Smooth muscle cell (in vitro differentiated cells): ENCODE data around the gene STAB2. TPM values are rescaled to one million over a fixed set of nuclear protein-coding genes. Genes with fewer than 3 reads are reported as not detected.

Source experiments
- DNase-seq: peaks from one replicate; lab custom pipeline; 2025; ENCODE audit not compliant: unreplicated experiment; lab: John Stamatoyannopoulos, UW
- H2AFZ ChIP-seq: fragments of 200-600 bp; sonication (generic); 2 replicates; pipeline ENCODE4 v1.6.0; 2016; ENCODE audit warnings: antibody characterized with exemption, low read depth, mild to moderate bottlenecking
- H3F3A ChIP-seq: fragments of 200-600 bp; sonication (generic); 2 replicates; pipeline ENCODE4 v1.6.0; 2017; ENCODE audit warnings: antibody characterized with exemption, low read depth
- H3K27ac ChIP-seq: fragments of 200-600 bp; sonication (generic); 2 replicates; pipeline ENCODE4 v1.5.1; 2016; ENCODE audit warnings: low read depth, mild to moderate bottlenecking
- H3K27me3 ChIP-seq: fragments of 200-600 bp; sonication (generic); 2 replicates; pipeline ENCODE4 v1.6.1; 2016; ENCODE audit warnings: low read depth, mild to moderate bottlenecking
- H3K36me3 ChIP-seq: fragments of 200-600 bp; sonication (generic); 2 replicates; pipeline ENCODE4 v1.5.1; 2016; ENCODE audit warnings: low read depth
- H3K4me1 ChIP-seq: fragments of 200-600 bp; sonication (generic); 2 replicates; pipeline ENCODE4 v1.5.1; 2016; ENCODE audit warnings: low read depth
- H3K4me2 ChIP-seq: fragments of 200-600 bp; sonication (generic); 2 replicates; pipeline ENCODE4 v1.6.0; 2016; ENCODE audit warnings: mild to moderate bottlenecking
- H3K4me3 ChIP-seq: fragments of 200-600 bp; sonication (generic); 2 replicates; pipeline ENCODE4 v1.5.1; 2016; ENCODE audit warnings: mild to moderate bottlenecking
- H3K79me2 ChIP-seq: fragments of 200-600 bp; sonication (generic); 2 replicates; pipeline ENCODE4 v1.6.0; 2016; ENCODE audit warnings: low read depth, mild to moderate bottlenecking
- H3K9ac ChIP-seq: fragments of 200-600 bp; sonication (generic); 2 replicates; pipeline ENCODE4 v1.6.0; 2016; ENCODE audit warnings: low read depth
- H3K9me3 ChIP-seq: fragments of 200-600 bp; sonication (generic); replicated peaks from 2 replicates; pipeline ENCODE4 v1.5.1; 2016; ENCODE audit warnings: low read depth
- H4K20me1 ChIP-seq: fragments of 200-600 bp; sonication (generic); 2 replicates; pipeline ENCODE4 v1.6.0; 2016; ENCODE audit warnings: low read depth
- CTCF ChIP-seq: fragments of 200-600 bp; sonication (generic); IDR thresholded peaks from 2 replicates; pipeline ENCODE4 v1.5.1; 2017; ENCODE audit warnings: borderline replicate concordance, mild to moderate bottlenecking, antibody characterized with exemption; ENCODE audit not compliant: insufficient read depth, poor library complexity, severe bottlenecking
- WGBS: methylation state at CpG from one replicate; pipeline ENCODE4 v1.1.7; 2016; ENCODE audit warnings: low lambda C conversion rate; 5-methylcytosine and 5-hydroxymethylcytosine counted together
- polyA plus RNA-seq: library from polyadenylated mRNA; unstranded; fragments of >200 nt; fragmentation: Nextera tagmentation; extraction: Ambion mirVana; gene quantifications from 2 replicates; pipeline ENCODE4 v1.2.1, GENCODE V29; 2016
- total RNA-seq: library from RNA; depleted of rRNA; stranded (reverse); fragments of >200 nt; gene quantifications from 2 replicates; pipeline ENCODE4 v1.2.3, GENCODE V29; 2014

The STAB2 gene
- total and polyA plus RNA-seq, 2 experiments from 2014 or later, result not detected

GRCh38 chr12:103599274-103599673, 12.2 kb downstream of the STAB2 start:
- no peak overlapping the region for H2AFZ ChIP-seq
- no peaks in the 10 kb centered on the region for H3K79me2 ChIP-seq
- no peak overlapping the region for H3K4me2 ChIP-seq
- no peak for TF ChIP-seq CTCF
- H3K27me3 ChIP-seq, result peaks cover 54% of the 10 kb centered on the region
- no peak for DNase-seq
- no peaks in the 10 kb centered on the region for H3K36me3 ChIP-seq
- no peak overlapping the region for H3K27ac ChIP-seq
- no peaks in the 10 kb centered on the region for H3F3A ChIP-seq
- H4K20me1 ChIP-seq, result no peaks in the 10 kb centered on the region
- no peak overlapping the region for H3K4me3 ChIP-seq
- no peaks in the 10 kb centered on the region for H3K9me3 ChIP-seq
- no peak overlapping the region for H3K9ac ChIP-seq
- H3K4me1 ChIP-seq, result no peaks in the 10 kb centered on the region

- Histone ChIP-seq H3K4me2 (no peak overlapping the region), H4K20me1 (no peaks in the 10 kb centered on the region), H3K4me1 (no peaks in the 10 kb centered on the region), H3K27ac (no peak overlapping the region), H3F3A (no peaks in the 10 kb centered on the region), H3K79me2 (no peaks in the 10 kb centered on the region), H3K9me3 (no peaks in the 10 kb centered on the region), H3K4me3 (no peak overlapping the region), H3K36me3 (no peaks in the 10 kb centered on the region), H2AFZ (no peak overlapping the region), H3K9ac (no peak overlapping the region), H3K27me3 (peaks cover 51% of the 10 kb centered on the region)
- TF ChIP-seq CTCF, result no peak
- WGBS, result 68% methylated on average over 10 of the region's 10 CpGs
- no peak for DNase-seq
Measured at GRCh38 chr12:103600967-103601728, 14.1 kb downstream of the STAB2 start.

GRCh38 chr12:103620395-103620794, 33.3 kb downstream of the STAB2 start:
- Histone ChIP-seq H3K4me2 (no peak overlapping the region), H3K4me1 (no peaks in the 10 kb centered on the region), H3K27ac (no peak overlapping the region), H3K36me3 (no peaks in the 10 kb centered on the region), H3K4me3 (no peak overlapping the region), H4K20me1 (no peaks in the 10 kb centered on the region), H3F3A (no peaks in the 10 kb centered on the region), H3K9ac (no peak overlapping the region), H2AFZ (no peak overlapping the region), H3K9me3 (no peaks in the 10 kb centered on the region), H3K27me3 (peaks cover 44% of the 10 kb centered on the region), H3K79me2 (no peaks in the 10 kb centered on the region)
- WGBS, result 84% methylated on average over 5 of the region's 5 CpGs
- no peak for TF ChIP-seq CTCF
- no peak for DNase-seq

- Histone ChIP-seq H3K4me1 (no peaks in the 10 kb centered on the region), H3K9me3 (no peaks in the 10 kb centered on the region), H4K20me1 (no peaks in the 10 kb centered on the region), H3K27ac (no peak overlapping the region), H3K27me3 (peaks cover 31% of the 10 kb centered on the region), H2AFZ (no peak overlapping the region), H3K9ac (no peak overlapping the region), H3K4me3 (no peak overlapping the region), H3K4me2 (no peak overlapping the region), H3K36me3 (no peaks in the 10 kb centered on the region), H3K79me2 (no peaks in the 10 kb centered on the region), H3F3A (no peaks in the 10 kb centered on the region)
- no peak for DNase-seq
- no peak for TF ChIP-seq CTCF
- 72% methylated on average over 6 of the region's 6 CpGs for WGBS
Measured at GRCh38 chr12:103623716-103624115, 36.6 kb downstream of the STAB2 start.
